Breast epithelium (tissue), 4 donors: Measurements from ENCODE around the gene CSMD2. TPM values are rescaled to one million over a fixed set of nuclear protein-coding genes. Genes with fewer than 3 reads are reported as not detected.
"Not testable (repeated sequence)": the region's sequence is repeated elsewhere in the genome, so short reads cannot be mapped to it uniquely, and the experiment has no call there.

Experiments
- DNase-seq, 2 donors: peaks; one replicate each; pipeline ENCODE4 v3.0.0-alpha.2; 2019; ENCODE audit warnings: low spot score in 2 of 2
- H3K27ac ChIP-seq, 2 donors: fragments of 200-600 bp; sonication (generic) in 1 of 2; one replicate each; pipeline ENCODE4 v1.5.1; 2016 to 2019; ENCODE audit warnings: mild to moderate bottlenecking in 1 of 2
- H3K27me3 ChIP-seq, 2 donors: fragments of 200-600 bp; sonication (generic) in 1 of 2; one replicate each; pipeline versions ENCODE4 v1.5.1 to v1.6.0; 2017 to 2019; ENCODE audit warnings: control low read depth in 1 of 2, mild to moderate bottlenecking in 1 of 2
- H3K36me3 ChIP-seq: fragments of 200-600 bp; one replicate; pipeline ENCODE4 v1.5.1; 2019
- H3K4me1 ChIP-seq, 2 donors: fragments of 200-600 bp; sonication (generic); one replicate each; pipeline ENCODE4 v1.5.1; 2016 to 2019; ENCODE audit warnings: control low read depth in 1 of 2
- H3K4me3 ChIP-seq, 3 donors: fragments of 200-600 bp; sonication (generic); 1 replicate in 2 of 3; 2 replicates in 1 of 3; pipeline ENCODE4 v1.5.1; 2016 to 2019; ENCODE audit warnings: mild to moderate bottlenecking in 3 of 3, moderate library complexity in 2 of 3
- H3K9me3 ChIP-seq, 2 donors: fragments of 200-600 bp; sonication (generic) in 1 of 2; one replicate each; pipeline ENCODE4 v1.5.1; 2016 to 2019; ENCODE audit warnings: control low read depth in 1 of 2
- CTCF ChIP-seq, 3 donors: fragments of 450-650 bp; IDR thresholded peaks; one replicate each; pipeline ENCODE4 v1.5.1; 2016 to 2017; ENCODE audit warnings: antibody characterized with exemption in 3 of 3, mild to moderate bottlenecking in 3 of 3, moderate library complexity in 3 of 3
- POLR2A ChIP-seq: fragments of 450-650 bp; IDR thresholded peaks from one replicate; pipeline ENCODE4 v1.6.1; 2016; ENCODE audit warnings: antibody characterized with exemption, mild to moderate bottlenecking, moderate library complexity
- POLR2AphosphoS5 ChIP-seq, 3 donors: sonication (generic); formaldehyde crosslinking; IDR thresholded peaks; one replicate each; pipeline ENCODE4 v1.6.1; 2017; ENCODE audit warnings: antibody characterized with exemption in 3 of 3
- intact Hi-C: fragments of 100-400 bp; cut with DNase I; formaldehyde crosslinking; loops from one replicate; pipeline ENCODE4 v1.15.1; 2023; ENCODE audit warnings: low total_unique reads
- total RNA-seq, 3 donors: library from RNA; depleted of rRNA; stranded (reverse); fragments of >200 nt; gene quantifications; one replicate each; pipeline ENCODE4 v1.1.0, GENCODE V29; 2016

Gene CSMD2
- total RNA-seq, 3 donors from 2014 or later, result 0.33 to 2.6 (median 0.44) TPM

GRCh38 chr1:34083974-34084373, 81.1 kb downstream of the CSMD2 start:
- Histone ChIP-seq H3K4me1 (no peaks in the 10 kb centered on the region), H3K27me3 (no peaks in the 10 kb centered on the region), H3K27ac (no peak overlapping the region), H3K36me3 (no peaks in the 10 kb centered on the region), H3K9me3 (peaks cover 0 to 8% of the 10 kb centered on the region in 2 donors), H3K4me3 (no peak overlapping the region)
- no peak for DNase-seq
- intact Hi-C loops, result no loop called here
- TF ChIP-seq CTCF (IDR thresholded peaks at IDR 0.05) (no peak), POLR2AphosphoS5 (IDR thresholded peaks at IDR 0.05) (no peak), POLR2A (no peak)

- H3K9me3 ChIP-seq, H3K36me3 ChIP-seq, intact Hi-C loops, H3K4me3 ChIP-seq, H3K27ac ChIP-seq, H3K27me3 ChIP-seq, DNase-seq, H3K4me1 ChIP-seq: not testable (repeated sequence)
These were observed 82.9 kb downstream of the CSMD2 start for GRCh38 chr1:34082085-34082670.

- intact Hi-C loops, result no loop called here
- no peaks in the 10 kb centered on the region for H3K4me1 ChIP-seq
- TF ChIP-seq POLR2AphosphoS5 (IDR thresholded peaks at IDR 0.05), result no peak
- TF ChIP-seq POLR2A, result no peak
- no peak for TF ChIP-seq CTCF (IDR thresholded peaks at IDR 0.05)
- H3K9me3 ChIP-seq, result peaks cover 0 to 10% of the 10 kb centered on the region in 2 donors
- no peaks in the 10 kb centered on the region for H3K36me3 ChIP-seq
- no peaks in the 10 kb centered on the region for H3K27me3 ChIP-seq
- H3K27ac ChIP-seq, result no peak overlapping the region
- H3K4me3 ChIP-seq, result no peak overlapping the region
- no peak for DNase-seq
These were observed 86.6 kb downstream of the CSMD2 start for GRCh38 chr1:34078383-34078782.

GRCh38 chr1:34075576-34075975, 89.5 kb downstream of the CSMD2 start:
- peaks cover 0 to 4% of the 10 kb centered on the region in 2 donors for H3K27me3 ChIP-seq
- peaks cover 0 to 10% of the 10 kb centered on the region in 2 donors for H3K9me3 ChIP-seq
- no peaks in the 10 kb centered on the region for H3K36me3 ChIP-seq
- intact Hi-C loops, result no loop called here
- TF ChIP-seq POLR2AphosphoS5 (IDR thresholded peaks at IDR 0.05) (no peak), CTCF (IDR thresholded peaks at IDR 0.05) (no peak), POLR2A (no peak)
- no peak for DNase-seq
- no peak overlapping the region for H3K27ac ChIP-seq
- no peaks in the 10 kb centered on the region for H3K4me1 ChIP-seq
- H3K4me3 ChIP-seq, result no peak overlapping the region

GRCh38 chr1:34073028-34073695, 91.9 kb downstream of the CSMD2 start:
- Histone ChIP-seq H3K36me3 (no peaks in the 10 kb centered on the region), H3K27me3 (peaks cover 0 to 4% of the 10 kb centered on the region in 2 donors), H3K9me3 (peaks cover 0 to 4% of the 10 kb centered on the region in 2 donors), H3K27ac (no peak overlapping the region), H3K4me1 (no peaks in the 10 kb centered on the region), H3K4me3 (no peak overlapping the region)
- DNase-seq, result no peak
- TF ChIP-seq CTCF (IDR thresholded peaks at IDR 0.05) (no peak), POLR2A (no peak), POLR2AphosphoS5 (IDR thresholded peaks at IDR 0.05) (no peak)
- intact Hi-C loops, result no loop called here
